GM23338 (cell line): ENCODE measurements around the gene ADAMTS14. TPM values are rescaled to one million over a fixed set of nuclear protein-coding genes. Genes with fewer than 3 reads are reported as not detected.
A peak's percentile ranks its signal among the peaks of the same experiment; 100 is the strongest.

ENCODE experiments used
- ATAC-seq: fragments of 200-7000 bp; cut with Tn5 transposase; 3 replicates; pipeline ENCODE4 v1.9.1; 2020
- DNase-seq: peaks from one replicate; pipeline ENCODE4 v3.0.0-alpha.2; 2015; ENCODE audit warnings: low spot score
- H2AFZ ChIP-seq: fragments of 200-600 bp; sonication (generic); 2 replicates; pipeline ENCODE4 v1.8.0; 2016; ENCODE audit warnings: antibody characterized with exemption, mild to moderate bottlenecking, moderate library complexity
- H3F3A ChIP-seq: fragments of 200-600 bp; sonication (generic); replicated peaks from 2 replicates; pipeline ENCODE4 v1.8.0; 2017; ENCODE audit warnings: antibody characterized with exemption, mixed run types, low read depth
- H3K27ac ChIP-seq: fragments of 200-600 bp; sonication (generic); 2 replicates; pipeline ENCODE4 v1.6.1; 2016; ENCODE audit warnings: low read depth
- H3K27me3 ChIP-seq: fragments of 200-600 bp; sonication (generic); 2 replicates; pipeline ENCODE4 v1.8.0; 2016; ENCODE audit warnings: mild to moderate bottlenecking, mixed run types, moderate library complexity; ENCODE audit not compliant: insufficient read depth
- H3K36me3 ChIP-seq: fragments of 200-600 bp; sonication (generic); 2 replicates; pipeline ENCODE4 v1.8.0; 2016; ENCODE audit warnings: mild to moderate bottlenecking; ENCODE audit not compliant: insufficient read depth
- H3K4me1 ChIP-seq: fragments of 200-600 bp; sonication (generic); 2 replicates; pipeline ENCODE4 v1.8.0; 2016; ENCODE audit warnings: mild to moderate bottlenecking, moderate library complexity; ENCODE audit not compliant: insufficient read depth
- H3K4me2 ChIP-seq: fragments of 200-600 bp; sonication (generic); 2 replicates; pipeline ENCODE4 v1.7.1; 2017; ENCODE audit warnings: mixed run types
- H3K4me3 ChIP-seq: fragments of 200-600 bp; sonication (generic); 2 replicates; pipeline ENCODE4 v1.6.1; 2016; ENCODE audit warnings: mixed run types
- H3K79me2 ChIP-seq: fragments of 200-600 bp; sonication (generic); replicated peaks from 2 replicates; pipeline ENCODE4 v1.8.0; 2017; ENCODE audit warnings: mild to moderate bottlenecking; ENCODE audit not compliant: insufficient read depth
- H3K9me2 ChIP-seq: fragments of 200-600 bp; sonication (generic); 2 replicates; pipeline ENCODE4 v1.8.0; 2017; ENCODE audit not compliant: insufficient read depth
- H4K20me1 ChIP-seq: fragments of 200-600 bp; sonication (generic); replicated peaks from 2 replicates; pipeline ENCODE4 v1.8.0; 2017; ENCODE audit warnings: mild to moderate bottlenecking; ENCODE audit not compliant: insufficient read depth
- H3K27ac Mint-ChIP-seq: 2 replicates; pipeline ENCODE4 v1.8.0; 2020; ENCODE audit warnings: inconsistent platforms, mild to moderate bottlenecking, moderate library complexity, mixed read lengths
- H3K27me3 Mint-ChIP-seq: 3 replicates; pipeline ENCODE4 v1.8.0; 2022; ENCODE audit warnings: low read depth, mild to moderate bottlenecking, moderate library complexity, mixed read lengths, inconsistent platforms; ENCODE audit not compliant: insufficient read depth, poor library complexity
- H3K36me3 Mint-ChIP-seq: 3 replicates; pipeline ENCODE4 v1.8.0; 2021; ENCODE audit warnings: low read depth, mild to moderate bottlenecking, inconsistent platforms, moderate library complexity, mixed read lengths
- H3K4me1 Mint-ChIP-seq: 3 replicates; pipeline ENCODE4 v1.8.0; 2020; ENCODE audit warnings: mild to moderate bottlenecking, inconsistent platforms, mixed read lengths
- H3K4me3 Mint-ChIP-seq: 3 replicates; pipeline ENCODE4 v1.8.0; 2021; ENCODE audit warnings: moderate library complexity, mild to moderate bottlenecking, inconsistent platforms, mixed read lengths
- H3K9me3 Mint-ChIP-seq: 3 replicates; pipeline ENCODE4 v1.8.0; 2020; ENCODE audit warnings: moderate library complexity, mild to moderate bottlenecking, inconsistent platforms, mixed read lengths
- CTCF ChIP-seq, 2 experiments: fragments of 200-600 bp in 1 of 2; sonication (generic) in 1 of 2; conservative IDR thresholded peaks; 2 replicates each; pipeline versions ENCODE4 v1.5.1 to v1.6.1; 2016 to 2017; ENCODE audit warnings: antibody characterized with exemption in 2 of 2, low read depth in 2 of 2, mild to moderate bottlenecking in 2 of 2, moderate library complexity in 1 of 2
- ETS1 ChIP-seq: IDR thresholded peaks from 2 replicates; pipeline ENCODE4 v1.6.1; 2016; ENCODE audit warnings: antibody characterized with exemption
- EZH2 ChIP-seq: fragments of 200-600 bp; sonication (generic); IDR thresholded peaks from one replicate; pipeline ENCODE4 v1.8.0; 2017; ENCODE audit warnings: antibody characterized with exemption, mild to moderate bottlenecking, low read depth; ENCODE audit not compliant: unreplicated experiment
- JUNB ChIP-seq: IDR thresholded peaks from one replicate; pipeline ENCODE4 v1.6.1; 2016; ENCODE audit warnings: antibody characterized with exemption; ENCODE audit not compliant: unreplicated experiment
- REST ChIP-seq: IDR thresholded peaks from one replicate; pipeline ENCODE4 v1.6.1; 2018; ENCODE audit warnings: antibody characterized with exemption; ENCODE audit not compliant: unreplicated experiment
- STAT1 ChIP-seq: IDR thresholded peaks from one replicate; pipeline ENCODE4 v1.6.1; 2016; ENCODE audit warnings: antibody characterized with exemption; ENCODE audit not compliant: unreplicated experiment
- ZNF114 ChIP-seq: fragments of 250-450 bp; sonication (Bioruptor Pico); IDR thresholded peaks from 2 replicates; pipeline ENCODE4 v1.5.0; 2020; ENCODE audit warnings: mild to moderate bottlenecking, moderate library complexity
- ZNF331 ChIP-seq: fragments of 250-450 bp; sonication (Bioruptor Pico); IDR thresholded peaks from 2 replicates; pipeline ENCODE4 v1.5.0; 2020; ENCODE audit warnings: low read depth, mild to moderate bottlenecking, moderate library complexity
- polyA plus RNA-seq: library from polyadenylated mRNA; unstranded; fragments of >200 nt; fragmentation: Nextera tagmentation; extraction: Ambion mirVana; gene quantifications from 2 replicates; pipeline ENCODE4 v1.2.1, GENCODE V29; 2016
- total RNA-seq: library from RNA; depleted of rRNA; stranded (reverse); fragments of >200 nt; shearing (Covaris generic); gene quantifications from 2 replicates; pipeline ENCODE4 v1.2.3, GENCODE V29; 2014

ADAMTS14 gene
- total and polyA plus RNA-seq, 2 experiments from 2014 or later, result 1.9 to 2.1 TPM

GRCh38 chr10:70757856-70758255 lies 85.5 kb downstream of the ADAMTS14 start:
- Mint-ChIP-seq H3K4me3 (no peak overlapping the region), H3K36me3 (no peaks in the 10 kb centered on the region), H3K27me3 (peaks cover 8% of the 10 kb centered on the region), H3K9me3 (no peaks in the 10 kb centered on the region; the same call in 2 of the 3 replicates), H3K27ac (no peak overlapping the region), H3K4me1 (peaks cover 33% of the 10 kb centered on the region)
- Histone ChIP-seq H2AFZ (no peak overlapping the region), H3F3A (no peaks in the 10 kb centered on the region), H3K4me2 (no peak overlapping the region), H3K36me3 (no peaks in the 10 kb centered on the region), H3K27ac (no peak overlapping the region), H4K20me1 (no peaks in the 10 kb centered on the region), H3K4me3 (no peak overlapping the region), H3K4me1 (peaks cover 10% of the 10 kb centered on the region; the same call in 1 of the 2 replicates), H3K9me2 (no peaks in the 10 kb centered on the region), H3K27me3 (no peaks in the 10 kb centered on the region), H3K79me2 (no peaks in the 10 kb centered on the region)
- TF ChIP-seq REST (no peak), STAT1 (no peak), ZNF331 (CRISPR knock-in tag) (no peak), ETS1 (no peak), EZH2 (no peak), ZNF114 (CRISPR knock-in tag) (no peak)
- no peak for DNase-seq
- no peak for ATAC-seq

GRCh38 chr10:70758757-70759514 lies 86.6 kb downstream of the ADAMTS14 start:
- 0 out of 2 replicates have a peak overlapping the region, but pooled peaks have one; percentile 60 for H2AFZ ChIP-seq
- no peak overlapping the region for H3K27ac Mint-ChIP-seq
- no peak overlapping the region for H3K4me3 Mint-ChIP-seq
- TF ChIP-seq CTCF (conservative IDR thresholded peaks at IDR 0.05; ENCODE audit: low read depth in 2 of 2), result peak; percentile 70 to 88
- no peak for TF ChIP-seq ZNF114 (CRISPR knock-in tag)
- no peak for TF ChIP-seq JUNB
- TF ChIP-seq ETS1, result no peak

More at GRCh38 chr10:70758757-70759514, 86.6 kb downstream of the ADAMTS14 start:
- no peaks in the 10 kb centered on the region for H3K9me2 ChIP-seq
- no peak overlapping the region for H3K4me3 ChIP-seq
- no peaks in the 10 kb centered on the region for H3K36me3 ChIP-seq
- DNase-seq (peak; percentile 92), ATAC-seq (peak; percentile 69)
- H3K27me3 ChIP-seq, result no peaks in the 10 kb centered on the region
- Mint-ChIP-seq H3K27me3 (peaks cover 12% of the 10 kb centered on the region), H3K36me3 (no peaks in the 10 kb centered on the region), H3K4me1 (peaks cover 28% of the 10 kb centered on the region), H3K9me3 (no peaks in the 10 kb centered on the region; the same call in 2 of the 3 replicates)
- no peak overlapping the region for H3K27ac ChIP-seq
- no peaks in the 10 kb centered on the region for H4K20me1 ChIP-seq
- H3K79me2 ChIP-seq, result no peaks in the 10 kb centered on the region
- peaks cover 10% of the 10 kb centered on the region; the same call in 1 of the 2 replicates for H3K4me1 ChIP-seq
- H3K4me2 ChIP-seq, result peak overlapping the region; percentile 49; the same call in 1 of the 2 replicates
- H3F3A ChIP-seq, result no peaks in the 10 kb centered on the region
